Mucosa of descending colon (tissue), 3 donors: Measurements from ENCODE around the gene REEP2. TPM values are rescaled to one million over a fixed set of nuclear protein-coding genes. Genes with fewer than 3 reads are reported as not detected.

Source experiments
- ATAC-seq: fragments of 200-7000 bp; cut with Tn5 transposase; one replicate; pipeline ENCODE4 v1.9.1; 2020; ENCODE audit warnings: mild to moderate bottlenecking, moderate library complexity
- DNase-seq, 3 donors: peaks; one replicate each; pipeline ENCODE4 v3.0.0-alpha.2; 2020
- H3K36me3 ChIP-seq: fragments of 200-600 bp; one replicate; pipeline ENCODE4 v1.8.0; 2021; ENCODE audit warnings: low read depth, mild to moderate bottlenecking
- H3K4me1 ChIP-seq: fragments of 200-600 bp; one replicate; pipeline ENCODE4 v1.8.0; 2021; ENCODE audit warnings: low read depth, mild to moderate bottlenecking
- H3K4me3 ChIP-seq: fragments of 200-600 bp; one replicate; pipeline ENCODE4 v1.8.0; 2021; ENCODE audit warnings: mild to moderate bottlenecking
- H3K9me3 ChIP-seq: fragments of 200-600 bp; one replicate; pipeline ENCODE4 v1.8.0; 2021; ENCODE audit warnings: mild to moderate bottlenecking
- intact Hi-C, 2 donors: fragments of 100-400 bp; cut with DNase I in 1 of 2; cut with micrococcal nuclease in 1 of 2; formaldehyde crosslinking; loops; one replicate each; pipeline versions ENCODE4 v1.11.0 to v1.11.1; 2022; cut with DNase I, micrococcal nuclease
- total RNA-seq, 3 donors: library from RNA; stranded (reverse); fragmentation: NEBNext Ultra II Directional in 2 of 3; extraction: Animal tissue kit (Norgen Biotek cat#: 25700) in 2 of 3; gene quantifications; one replicate each; pipeline versions ENCODE4 v1.2.1 to v1.2.4, GENCODE V29; 2021 to 2023
- TF ChIP-seq, protein P1 (sequence below): fragments of 200-600 bp; IDR thresholded peaks from one replicate; pipeline ENCODE4 v1.8.0; 2022; ENCODE audit warnings: antibody characterized with exemption, mild to moderate bottlenecking
- donor health status: DM: no; HTN: no; CAD: no; lungs with moderate emphysema.
- donor health status: DM: no; HTN: no; CAD: no.
- donor health status: DM: no; HTN: yes; CAD: no.

The REEP2 gene
- total RNA-seq, 3 donors from 2014 or later = 1.0 to 16.3 (median 2.7) TPM

DNA sequence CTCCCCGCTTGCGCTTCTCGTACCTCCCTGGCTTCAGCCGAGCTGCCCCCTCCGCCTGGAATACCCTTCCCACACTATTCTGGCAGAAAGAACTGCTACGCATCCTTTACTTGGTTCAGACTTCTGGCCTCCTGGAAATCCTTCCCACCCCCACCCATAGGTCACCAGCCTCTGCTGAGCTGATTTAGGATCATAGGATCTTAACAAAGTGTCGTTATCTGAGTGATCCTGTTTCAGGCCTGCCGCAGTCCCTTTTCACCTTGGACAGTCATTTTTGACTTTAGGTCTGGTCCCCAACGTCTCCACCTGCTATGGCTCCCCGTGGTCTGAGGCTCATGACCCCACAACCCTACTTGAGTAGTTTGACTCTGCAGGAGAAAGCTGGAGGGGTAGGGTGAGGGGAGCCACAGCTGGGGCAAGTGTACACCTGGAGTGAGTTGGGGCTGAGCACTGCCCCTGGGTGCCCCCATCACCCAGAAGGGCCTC is 53.7 kb downstream of the REEP2 start:
- DNase-seq (no peak), ATAC-seq (no peak)
- intact Hi-C loops = no loop called here
- TF ChIP-seq, protein P1, sequence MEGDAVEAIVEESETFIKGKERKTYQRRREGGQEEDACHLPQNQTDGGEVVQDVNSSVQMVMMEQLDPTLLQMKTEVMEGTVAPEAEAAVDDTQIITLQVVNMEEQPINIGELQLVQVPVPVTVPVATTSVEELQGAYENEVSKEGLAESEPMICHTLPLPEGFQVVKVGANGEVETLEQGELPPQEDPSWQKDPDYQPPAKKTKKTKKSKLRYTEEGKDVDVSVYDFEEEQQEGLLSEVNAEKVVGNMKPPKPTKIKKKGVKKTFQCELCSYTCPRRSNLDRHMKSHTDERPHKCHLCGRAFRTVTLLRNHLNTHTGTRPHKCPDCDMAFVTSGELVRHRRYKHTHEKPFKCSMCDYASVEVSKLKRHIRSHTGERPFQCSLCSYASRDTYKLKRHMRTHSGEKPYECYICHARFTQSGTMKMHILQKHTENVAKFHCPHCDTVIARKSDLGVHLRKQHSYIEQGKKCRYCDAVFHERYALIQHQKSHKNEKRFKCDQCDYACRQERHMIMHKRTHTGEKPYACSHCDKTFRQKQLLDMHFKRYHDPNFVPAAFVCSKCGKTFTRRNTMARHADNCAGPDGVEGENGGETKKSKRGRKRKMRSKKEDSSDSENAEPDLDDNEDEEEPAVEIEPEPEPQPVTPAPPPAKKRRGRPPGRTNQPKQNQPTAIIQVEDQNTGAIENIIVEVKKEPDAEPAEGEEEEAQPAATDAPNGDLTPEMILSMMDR = no peak
- Histone ChIP-seq H3K4me3 (no peak overlapping the region), H3K36me3 (no peaks in the 10 kb centered on the region), H3K4me1 (peaks cover 16% of the 10 kb centered on the region), H3K9me3 (no peaks in the 10 kb centered on the region)

DNA sequence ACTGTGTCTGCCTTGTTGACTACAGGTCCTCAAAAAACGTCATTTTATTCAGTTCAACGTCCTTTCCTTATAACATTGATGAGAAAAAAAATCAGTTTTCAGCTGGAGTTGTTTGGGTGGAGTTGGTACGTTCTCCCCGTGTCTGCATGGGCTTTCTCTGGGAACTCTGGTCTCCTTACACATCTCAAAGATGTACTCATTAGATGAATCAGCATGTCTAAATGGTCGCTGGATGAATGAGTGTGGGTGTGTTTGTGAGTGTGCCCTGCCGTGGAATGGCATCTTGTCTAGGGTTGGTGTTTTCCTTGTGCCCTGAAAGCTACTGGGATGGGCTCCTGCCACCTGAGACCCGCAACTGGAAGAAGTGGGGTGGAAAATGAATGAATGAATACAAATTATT is 56.5 kb downstream of the REEP2 start:
- ATAC-seq (no peak), DNase-seq (no peak)
- intact Hi-C loops = no loop called here
- no peaks in the 10 kb centered on the region for H3K9me3 ChIP-seq
- no peak overlapping the region for H3K4me3 ChIP-seq
- H3K4me1 ChIP-seq = peaks cover 16% of the 10 kb centered on the region
- H3K36me3 ChIP-seq = no peaks in the 10 kb centered on the region
- TF ChIP-seq, protein P1 = no peak

Other genes with a start within 250 kb of the REEP2 start
- 10 to 100 TPM; 19.3 to 22.2 (median 21.9) TPM for gene CDC23, start 225.7 kb upstream of the REEP2 start, total RNA-seq
- 1 to 10 TPM in 2 of 3 donors, under 1 TPM in 1; 0.77 to 2.4 (median 1.1) TPM for gene GFRA3, start 164.4 kb upstream of the REEP2 start, total RNA-seq
- 1 to 10 TPM in 2 of 3 donors, under 1 TPM in 1; 0.79 to 4.1 (median 1.3) TPM for gene CDC25C, start 107.3 kb upstream of the REEP2 start, total RNA-seq
- gene FAM53C, start 100.8 kb upstream of the REEP2 start, total RNA-seq = 10 to 100 TPM; 14.4 to 33.5 (median 14.5) TPM
- gene KDM3B, start 86.4 kb upstream of the REEP2 start, total RNA-seq = 10 to 100 TPM; 56.6 to 84.3 (median 71.7) TPM
- gene EGR1, start 26.4 kb downstream of the REEP2 start, total RNA-seq = 10 to 100 TPM; 16.8 to 90.0 (median 23.5) TPM
- 100 to 1,000 TPM in 1 of 3 donors, 10 to 100 TPM in 2; 66.5 to 114 (median 85.7) TPM for gene ETF1, start 104.2 kb downstream of the REEP2 start, total RNA-seq
- 100 to 1,000 TPM; 170 to 182 (median 173) TPM for gene HSPA9, start 136.3 kb downstream of the REEP2 start, total RNA-seq